GM18858 (cell line): ENCODE measurements around the gene MYO3B.
"Not testable (repeated sequence)": the region's sequence is repeated elsewhere in the genome, so short reads cannot be mapped to it uniquely, and the experiment has no call there.

Experiments
- ATAC-seq: cut with Tn5 transposase; IDR thresholded peaks from one replicate; pipeline ENCODE4 v1.9.1; 2021; ENCODE audit not compliant: unreplicated experiment

The MYO3B gene

DNA sequence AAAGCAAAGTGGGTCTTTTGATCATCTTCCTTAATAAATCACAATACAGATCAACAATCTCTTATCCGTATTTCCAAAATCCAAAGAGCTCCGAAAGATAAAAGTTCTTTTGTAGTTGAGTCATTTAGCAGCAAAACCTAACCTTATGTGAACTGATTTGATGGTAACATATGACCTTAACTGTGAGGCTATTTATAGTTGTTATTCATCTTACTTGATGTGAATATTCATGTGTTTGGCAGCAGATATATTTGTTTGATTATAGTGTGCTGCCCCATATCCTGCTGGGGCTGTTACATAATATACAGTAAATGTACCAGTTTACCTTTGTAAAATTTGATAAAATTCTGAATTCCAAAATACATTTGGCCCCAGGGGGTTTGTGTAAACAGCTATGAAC lies 158.5 kb downstream of the MYO3B start:
- ATAC-seq, result no peak

- ATAC-seq, result no peak
These were observed 159.0 kb downstream of the MYO3B start for GRCh38 chr2:170336916-170337315.

DNA sequence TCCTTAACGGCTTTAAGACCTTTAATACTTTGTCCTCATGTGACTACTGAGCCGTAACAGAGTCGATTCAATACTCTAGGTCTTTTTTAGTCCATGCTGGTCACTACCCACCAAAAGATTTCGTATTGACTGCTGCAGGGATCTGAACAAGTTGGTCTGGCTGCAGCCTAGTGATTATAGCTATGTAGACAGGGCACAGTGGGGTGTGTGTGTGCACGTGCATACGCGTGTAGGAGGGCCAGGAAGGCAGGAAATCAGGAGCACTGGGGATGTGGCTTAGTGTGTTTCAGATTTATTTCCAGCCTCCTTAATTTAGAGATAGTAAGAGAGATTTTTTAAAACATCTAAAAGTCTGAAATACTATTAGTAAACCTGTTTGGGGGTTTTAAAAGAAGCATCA lies 161.4 kb downstream of the MYO3B start:
- no peak for ATAC-seq

DNA sequence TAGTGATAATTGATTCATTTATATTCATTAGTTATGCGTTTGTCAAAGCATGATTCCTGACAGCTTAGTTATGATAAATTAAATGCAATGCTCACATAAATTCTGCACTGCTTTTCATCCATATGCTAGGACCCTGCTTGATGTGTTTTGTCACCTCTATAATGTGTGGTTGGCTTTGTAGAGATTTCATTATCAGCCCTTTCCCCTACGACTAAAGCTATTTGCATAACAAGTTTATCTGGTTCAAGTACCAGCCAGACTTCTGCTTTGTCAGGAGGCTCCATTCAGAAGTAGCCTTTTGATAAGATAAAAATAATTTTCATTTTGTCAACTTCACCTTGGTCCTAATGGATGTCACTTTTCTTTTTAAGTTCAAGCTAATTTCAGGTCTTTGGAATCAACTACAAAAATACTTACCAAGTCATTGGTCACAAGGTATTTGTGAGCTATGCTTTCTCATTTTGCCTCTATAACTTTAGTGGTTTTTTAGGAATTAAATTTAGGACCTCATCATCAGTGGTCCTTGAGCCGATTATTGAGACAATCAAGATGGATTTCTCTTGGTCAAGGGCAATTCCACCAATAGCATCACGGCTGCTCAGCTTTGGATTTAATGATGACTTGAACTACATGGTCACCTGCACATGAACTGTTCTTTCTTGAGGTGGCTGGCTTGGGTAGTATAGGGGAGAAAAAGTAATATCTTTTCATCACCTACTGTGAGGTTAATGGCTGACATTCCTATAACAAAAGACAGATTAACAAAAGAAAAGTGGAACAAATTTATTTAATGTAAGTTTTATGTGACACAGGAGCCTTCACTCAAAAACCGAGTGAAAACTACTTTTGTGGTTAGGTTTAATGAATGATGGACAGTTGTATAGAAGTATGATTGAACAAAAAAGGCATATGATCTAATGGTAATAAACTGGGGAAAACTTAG lies 162.1 kb downstream of the MYO3B start:
- ATAC-seq, result no peak

DNA sequence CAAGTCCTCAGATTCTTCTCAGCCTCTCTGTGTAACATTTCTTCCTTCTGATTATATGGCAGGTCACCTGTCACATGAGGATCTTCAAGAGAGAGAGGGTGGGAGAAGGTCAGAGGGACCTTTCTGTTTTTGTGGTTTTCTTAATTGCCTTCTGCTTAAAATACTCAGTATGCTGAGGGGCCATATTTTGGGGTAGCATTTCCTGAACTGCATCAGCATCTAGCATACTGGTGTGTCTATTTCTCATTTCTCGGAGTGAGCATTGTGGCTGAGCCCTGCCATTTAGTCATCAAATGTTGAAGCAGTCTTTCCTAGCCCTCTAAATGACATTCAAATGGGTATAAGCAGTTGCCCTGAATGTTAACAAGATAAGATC lies 162.7 kb downstream of the MYO3B start:
- ATAC-seq, result no peak

DNA sequence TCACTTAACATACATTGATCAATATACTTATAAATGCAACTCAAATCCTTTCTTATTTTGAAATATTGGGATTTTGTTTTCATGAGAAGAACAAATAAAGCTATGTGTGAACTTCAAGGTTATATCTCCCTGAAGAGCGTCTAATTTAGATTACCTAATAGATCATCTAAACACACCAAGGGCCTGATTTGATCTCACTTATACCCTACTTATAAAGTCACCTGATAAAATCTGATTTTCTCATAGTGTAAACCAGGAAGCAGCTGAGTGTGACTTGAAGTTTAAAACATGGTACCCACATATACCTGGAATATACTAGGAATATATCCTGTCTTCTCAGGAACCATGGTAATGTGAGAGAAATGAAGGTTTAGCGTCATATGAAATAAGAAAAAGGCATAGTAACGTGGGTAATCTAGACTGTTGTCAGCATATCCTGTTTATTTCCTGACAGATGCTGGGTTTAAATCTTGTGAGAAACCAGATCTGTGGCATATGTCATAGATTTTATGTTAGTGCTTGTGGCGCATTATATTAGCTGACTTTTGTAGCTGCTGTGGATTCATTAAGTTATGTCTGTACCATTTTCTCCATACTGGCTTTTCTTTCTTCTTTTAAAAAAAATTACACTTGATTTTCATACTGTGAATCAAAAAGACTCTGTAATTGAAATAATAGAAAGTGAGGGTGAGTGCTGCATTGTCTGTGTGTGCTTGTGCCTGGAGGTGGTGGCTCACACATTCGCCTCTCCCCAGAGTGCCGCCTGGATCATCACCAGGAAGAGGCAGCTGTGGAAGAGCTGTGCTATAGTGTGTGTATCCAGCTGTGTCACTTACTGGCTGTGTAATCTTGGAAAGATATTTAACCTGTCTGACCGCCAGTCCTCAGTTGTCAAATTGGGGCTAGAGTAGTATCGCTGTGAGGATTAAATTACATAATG lies 164.0 kb downstream of the MYO3B start:
- no peak for ATAC-seq

DNA sequence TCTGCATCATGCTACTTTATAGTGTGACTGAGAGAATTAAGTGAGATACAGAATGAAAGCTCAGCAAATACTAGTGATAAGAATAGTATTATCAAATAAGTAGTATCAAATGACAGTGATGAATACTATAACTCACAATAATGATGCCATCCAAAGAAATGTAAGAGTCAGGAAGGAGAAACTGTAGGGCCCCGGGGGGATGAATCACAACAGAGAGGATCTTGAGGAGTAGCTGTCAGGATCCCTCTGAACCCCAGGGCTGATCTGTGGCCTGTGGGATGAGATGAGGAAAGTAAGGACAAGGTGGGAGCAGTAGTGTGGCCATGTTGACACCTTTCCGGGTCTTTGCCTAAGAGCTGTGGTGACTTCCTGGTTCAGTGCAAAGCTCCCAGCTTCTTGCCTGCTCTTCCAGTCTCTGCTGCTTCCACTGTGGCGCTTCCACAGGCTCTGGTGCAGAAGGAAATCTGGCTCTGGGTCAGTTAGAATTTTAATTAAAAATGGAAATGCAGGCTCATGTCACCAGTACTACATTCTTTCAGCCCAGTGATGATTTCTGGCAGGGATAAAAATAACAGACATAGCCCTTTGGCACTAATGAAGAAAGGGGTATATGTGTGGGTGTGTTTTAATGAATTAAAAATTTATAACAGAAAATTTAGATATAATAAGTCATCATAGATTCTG lies 166.9 kb downstream of the MYO3B start:
- ATAC-seq, result no peak

GRCh38 chr2:170345607-170346006 lies 167.7 kb downstream of the MYO3B start:
- ATAC-seq, result no peak

- not testable (repeated sequence) for ATAC-seq
These were observed 171.3 kb downstream of the MYO3B start for GRCh38 chr2:170349269-170349668.

DNA sequence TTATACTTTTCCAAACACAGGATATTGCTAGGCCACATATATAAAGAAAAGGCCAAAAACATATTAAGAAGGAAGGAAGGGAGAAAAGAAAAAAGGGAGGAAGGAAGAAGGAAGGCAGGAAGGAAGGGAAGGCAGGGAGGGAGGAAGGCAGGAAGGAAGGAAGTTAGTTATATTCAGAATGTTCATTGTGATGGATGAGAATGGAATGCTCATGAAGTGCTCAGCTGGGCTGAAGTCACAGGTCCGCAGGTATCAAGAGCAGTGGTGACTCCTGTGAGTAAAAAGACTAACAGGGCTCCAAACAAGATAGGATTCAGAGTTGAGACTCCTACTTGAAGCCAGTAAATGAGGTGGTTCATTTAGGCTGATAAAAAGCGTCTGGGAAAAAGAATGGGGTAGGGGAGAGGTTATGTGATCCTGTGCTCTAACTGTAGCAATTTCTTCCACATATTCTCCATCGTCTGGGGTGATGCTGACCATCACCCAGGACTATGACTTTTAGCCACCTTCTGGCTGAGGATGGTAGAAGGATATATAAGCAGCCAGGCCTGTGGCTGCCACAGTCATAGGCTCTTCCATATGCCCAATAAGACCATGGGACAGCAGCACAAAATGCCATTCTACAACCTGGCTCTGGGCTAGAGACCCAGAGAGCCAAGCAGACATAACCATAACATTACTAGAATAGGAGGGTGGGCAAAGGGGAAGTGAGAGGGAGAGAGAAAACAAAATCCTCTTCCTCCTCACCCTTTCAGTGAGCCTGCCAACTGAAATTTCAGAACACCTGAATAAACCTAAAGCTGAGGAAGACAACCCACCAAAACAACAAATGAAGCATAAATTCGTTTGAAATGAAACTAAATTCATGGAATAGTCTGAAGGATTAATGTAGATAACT lies 173.2 kb downstream of the MYO3B start:
- no peak for ATAC-seq

GRCh38 chr2:170353723-170354122 lies 175.8 kb downstream of the MYO3B start:
- ATAC-seq, result no peak

GRCh38 chr2:170354388-170354787 lies 176.4 kb downstream of the MYO3B start:
- ATAC-seq, result no peak

GRCh38 chr2:170354855-170355780 lies 177.2 kb downstream of the MYO3B start:
- no peak for ATAC-seq

GRCh38 chr2:170359466-170359865 lies 181.5 kb downstream of the MYO3B start:
- no peak for ATAC-seq

GRCh38 chr2:170360546-170361089 lies 182.7 kb downstream of the MYO3B start:
- no peak for ATAC-seq

GRCh38 chr2:170361090-170361936 lies 183.4 kb downstream of the MYO3B start:
- ATAC-seq, result no peak

DNA sequence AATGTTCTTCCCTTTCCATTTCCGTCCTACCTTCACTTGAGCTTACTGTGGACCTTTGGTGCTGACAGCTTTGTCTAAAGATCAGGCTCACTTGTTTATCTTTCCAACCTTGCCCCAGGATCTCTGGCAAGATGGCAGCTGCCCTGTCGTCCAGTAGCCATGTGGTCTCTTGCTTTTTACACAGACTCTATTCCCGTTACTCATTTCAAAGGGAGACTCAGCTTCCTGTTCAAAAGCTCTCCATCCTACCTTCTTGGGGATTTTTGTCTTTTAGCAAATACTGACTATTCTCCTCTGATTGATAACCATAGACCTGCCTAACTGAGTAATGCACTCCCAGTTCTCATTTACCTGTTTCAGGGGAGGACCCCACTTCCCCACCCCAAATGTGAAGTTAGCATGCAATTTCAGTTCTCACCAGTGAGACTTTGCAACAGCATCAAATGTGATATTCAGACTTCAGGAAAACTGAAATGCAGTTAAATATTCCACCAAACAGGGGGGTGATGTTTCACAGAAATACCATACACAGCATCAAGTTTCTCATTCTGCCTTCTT lies 184.4 kb downstream of the MYO3B start:
- no peak for ATAC-seq
